GM12874 (cell line): ENCODE measurements around the gene SLC37A4.

Experiments used
- CTCF ChIP-seq: IDR thresholded peaks from 2 replicates; pipeline ENCODE4 v1.5.1; 2011; ENCODE audit warnings: low read depth, mild to moderate bottlenecking, control low read depth, low read length, moderate library complexity; ENCODE audit not compliant: insufficient read depth

The SLC37A4 gene

GRCh38 chr11:119034813-119035212 is 4.1 kb upstream of the SLC37A4 start:
- TF ChIP-seq CTCF: no peak

- TF ChIP-seq CTCF: no peak
These were observed 1.2 kb upstream of the SLC37A4 start for GRCh38 chr11:119031912-119032280.

GRCh38 chr11:119030029-119030328 is 698 bp downstream of the SLC37A4 start:
- TF ChIP-seq CTCF: no peak

GRCh38 chr11:119029340-119030028 is 1.2 kb downstream of the SLC37A4 start:
- TF ChIP-seq CTCF: no peak

- TF ChIP-seq CTCF: no peak
These were observed 1.7 kb downstream of the SLC37A4 start for GRCh38 chr11:119029069-119029339.

GRCh38 chr11:119028346-119029068 is 2.2 kb downstream of the SLC37A4 start:
- no peak for TF ChIP-seq CTCF

GRCh38 chr11:119027561-119028345 is 2.9 kb downstream of the SLC37A4 start:
- no peak for TF ChIP-seq CTCF
